Panc1 (cell line): ENCODE data around the gene PTPRF. TPM values are rescaled to one million over a fixed set of nuclear protein-coding genes. Genes with fewer than 3 reads are reported as not detected.

Source experiments
- ATAC-seq: fragments of 200-7000 bp; cut with Tn5 transposase; 2 replicates; pipeline ENCODE4 v1.9.1; 2020; ENCODE audit warnings: mild to moderate bottlenecking, moderate library complexity
- BruUV-seq: library from RNA; stranded (reverse); fragments of 400-500 nt; replicated peaks from 2 replicates; lab custom pipeline; 2021; lab: Mats Ljungman, UMichigan
- CTCF ChIA-PET: fragments of 300-600 bp; sonication (Branson Sonifier 250); formaldehyde crosslinking; loops from one replicate; lab custom pipeline; 2022; ENCODE audit warnings: antibody characterized with exemption; lab: Charles Lee
- POLR2A ChIA-PET: fragments of 300-600 bp; sonication (Branson Sonifier 250); formaldehyde crosslinking; loops from one replicate; lab custom pipeline; 2022; ENCODE audit warnings: antibody characterized with exemption; lab: Charles Lee
- DNase-seq: peaks from one replicate; pipeline ENCODE4 v3.0.0-alpha.2; 2010; ENCODE audit warnings: low read depth, low spot score
- H3K27ac ChIP-seq: 2 replicates; pipeline ENCODE4 v1.5.1; 2011; ENCODE audit warnings: mild to moderate bottlenecking, low read length, inconsistent platforms
- H3K27me3 ChIP-seq: fragments of 200-500 bp; sonication (Bioruptor generic); 2 replicates; pipeline ENCODE4 v1.6.0; 2014; ENCODE audit warnings: low read length, inconsistent platforms; ENCODE audit not compliant: control insufficient read depth, insufficient read depth
- H3K36me3 ChIP-seq: fragments of 200-500 bp; sonication (Bioruptor generic); 2 replicates; pipeline ENCODE4 v1.5.1; 2014; ENCODE audit warnings: inconsistent platforms, mild to moderate bottlenecking, low read length, moderate library complexity; ENCODE audit not compliant: control insufficient read depth, insufficient read depth
- H3K4me1 ChIP-seq: 2 replicates; pipeline ENCODE4 v1.5.1; 2011; ENCODE audit warnings: inconsistent platforms, mild to moderate bottlenecking, low read length, moderate library complexity; ENCODE audit not compliant: control insufficient read depth, insufficient read depth
- H3K4me3 ChIP-seq, 2 experiments: 2 replicates each; pipeline ENCODE4 v1.5.1; 2011 to 2012; ENCODE audit warnings: low read depth in 2 of 2, low read length in 2 of 2, mild to moderate bottlenecking in 2 of 2, inconsistent platforms in 1 of 2, moderate library complexity in 1 of 2
- H3K9me3 ChIP-seq: fragments of 200-500 bp; sonication (Bioruptor generic); 2 replicates; pipeline ENCODE4 v1.5.1; 2014; ENCODE audit warnings: low read depth, mild to moderate bottlenecking, inconsistent platforms, low read length, moderate library complexity; ENCODE audit not compliant: control insufficient read depth, insufficient read depth
- POLR2AphosphoS5 ChIP-seq: IDR thresholded peaks from 2 replicates; pipeline ENCODE4 v1.6.1; 2012; ENCODE audit warnings: mild to moderate bottlenecking, low read depth, low read length, moderate library complexity
- SIN3A ChIP-seq: IDR thresholded peaks from 2 replicates; pipeline ENCODE4 v1.6.1; 2012; ENCODE audit warnings: low read depth, mild to moderate bottlenecking, low read length, moderate library complexity, borderline replicate concordance; ENCODE audit not compliant: insufficient read depth
- TCF7L2 ChIP-seq: IDR thresholded peaks from 2 replicates; pipeline ENCODE4 v1.6.1; 2011; ENCODE audit warnings: mild to moderate bottlenecking, low read depth, low read length, inconsistent platforms
- in situ Hi-C: cut with HindIII; loops from 2 replicates; pipeline ENCODE4 v1.10.0; 2016; ENCODE audit warnings: low sequenced_read_pairs, low pct_unique_long_range_greater_than_20kb
- intact Hi-C: fragments of 100-400 bp; cut with micrococcal nuclease; formaldehyde crosslinking; loops from one replicate; pipeline ENCODE4 v1.10.0; 2022; ENCODE audit not compliant: unreplicated experiment
- total RNA-seq: library from RNA; stranded (reverse); gene quantifications from one replicate; pipeline ENCODE4 v1.2.1, GENCODE V29; 2021; ENCODE audit not compliant: unreplicated experiment
- TF ChIP-seq, protein P1 (sequence below), 2 experiments: IDR thresholded peaks; 2 replicates each; pipeline ENCODE4 v1.6.1; 2011 to 2012; ENCODE audit warnings: low read depth in 2 of 2, control low read depth in 1 of 2, low read length in 1 of 2, mild to moderate bottlenecking in 1 of 2, moderate library complexity in 1 of 2; ENCODE audit not compliant: insufficient read depth in 1 of 2
- TF ChIP-seq, protein P2 (sequence below): fragments of 450-650 bp; IDR thresholded peaks from 2 replicates; pipeline ENCODE4 v1.5.1; 2017; ENCODE audit warnings: mild to moderate bottlenecking

The PTPRF gene
- total RNA-seq, 1 experiment from 2014 or later: 77.5 TPM

DNA sequence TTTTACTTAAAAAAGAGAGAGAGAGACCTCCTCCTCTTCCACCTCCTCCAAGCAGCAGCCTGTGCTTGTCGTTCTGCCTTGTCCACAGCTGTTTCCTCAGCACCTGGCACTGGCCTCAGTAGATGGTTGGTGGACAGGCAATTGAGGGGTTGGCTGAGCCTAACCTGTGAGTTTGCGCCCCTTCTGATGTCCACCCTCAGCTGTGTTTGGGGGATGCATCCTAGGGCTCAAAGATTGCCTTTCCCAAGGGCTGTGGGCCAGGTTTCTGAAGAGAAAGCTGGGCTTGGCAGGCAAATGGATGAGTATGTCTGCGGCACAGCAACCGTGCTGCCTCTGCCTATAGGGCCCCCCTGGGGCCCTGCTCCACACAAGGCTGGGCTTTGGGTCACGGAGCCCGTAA, 84.2 kb downstream of the PTPRF start:
- in situ Hi-C loops (no loop called here), intact Hi-C loops (no loop called here)
- Histone ChIP-seq H3K4me1 (no peaks in the 10 kb centered on the region), H3K4me3 (no peak overlapping the region), H3K36me3 (no peaks in the 10 kb centered on the region), H3K27ac (no peak overlapping the region), H3K27me3 (no peaks in the 10 kb centered on the region), H3K9me3 (no peaks in the 10 kb centered on the region)
- POLR2A ChIA-PET: interaction anchor here (0.7 kb wide), 1 partner anchor 126 kb away, joined by 4 read pairs; no protein-coding TSS in a partner anchor
- ATAC-seq (no peak), DNase-seq (no peak)
- no TSS peak for BruUV-seq
- TF ChIP-seq, protein P1, sequence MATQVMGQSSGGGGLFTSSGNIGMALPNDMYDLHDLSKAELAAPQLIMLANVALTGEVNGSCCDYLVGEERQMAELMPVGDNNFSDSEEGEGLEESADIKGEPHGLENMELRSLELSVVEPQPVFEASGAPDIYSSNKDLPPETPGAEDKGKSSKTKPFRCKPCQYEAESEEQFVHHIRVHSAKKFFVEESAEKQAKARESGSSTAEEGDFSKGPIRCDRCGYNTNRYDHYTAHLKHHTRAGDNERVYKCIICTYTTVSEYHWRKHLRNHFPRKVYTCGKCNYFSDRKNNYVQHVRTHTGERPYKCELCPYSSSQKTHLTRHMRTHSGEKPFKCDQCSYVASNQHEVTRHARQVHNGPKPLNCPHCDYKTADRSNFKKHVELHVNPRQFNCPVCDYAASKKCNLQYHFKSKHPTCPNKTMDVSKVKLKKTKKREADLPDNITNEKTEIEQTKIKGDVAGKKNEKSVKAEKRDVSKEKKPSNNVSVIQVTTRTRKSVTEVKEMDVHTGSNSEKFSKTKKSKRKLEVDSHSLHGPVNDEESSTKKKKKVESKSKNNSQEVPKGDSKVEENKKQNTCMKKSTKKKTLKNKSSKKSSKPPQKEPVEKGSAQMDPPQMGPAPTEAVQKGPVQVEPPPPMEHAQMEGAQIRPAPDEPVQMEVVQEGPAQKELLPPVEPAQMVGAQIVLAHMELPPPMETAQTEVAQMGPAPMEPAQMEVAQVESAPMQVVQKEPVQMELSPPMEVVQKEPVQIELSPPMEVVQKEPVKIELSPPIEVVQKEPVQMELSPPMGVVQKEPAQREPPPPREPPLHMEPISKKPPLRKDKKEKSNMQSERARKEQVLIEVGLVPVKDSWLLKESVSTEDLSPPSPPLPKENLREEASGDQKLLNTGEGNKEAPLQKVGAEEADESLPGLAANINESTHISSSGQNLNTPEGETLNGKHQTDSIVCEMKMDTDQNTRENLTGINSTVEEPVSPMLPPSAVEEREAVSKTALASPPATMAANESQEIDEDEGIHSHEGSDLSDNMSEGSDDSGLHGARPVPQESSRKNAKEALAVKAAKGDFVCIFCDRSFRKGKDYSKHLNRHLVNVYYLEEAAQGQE (IDR thresholded peaks at IDR 0.05; ENCODE audit: insufficient read depth in 1 of 2, low read depth in 2 of 2, low read length in 1 of 2): no peak
- TF ChIP-seq POLR2AphosphoS5 (no peak), TCF7L2 (no peak), SIN3A (no peak)
- TF ChIP-seq, protein P2, sequence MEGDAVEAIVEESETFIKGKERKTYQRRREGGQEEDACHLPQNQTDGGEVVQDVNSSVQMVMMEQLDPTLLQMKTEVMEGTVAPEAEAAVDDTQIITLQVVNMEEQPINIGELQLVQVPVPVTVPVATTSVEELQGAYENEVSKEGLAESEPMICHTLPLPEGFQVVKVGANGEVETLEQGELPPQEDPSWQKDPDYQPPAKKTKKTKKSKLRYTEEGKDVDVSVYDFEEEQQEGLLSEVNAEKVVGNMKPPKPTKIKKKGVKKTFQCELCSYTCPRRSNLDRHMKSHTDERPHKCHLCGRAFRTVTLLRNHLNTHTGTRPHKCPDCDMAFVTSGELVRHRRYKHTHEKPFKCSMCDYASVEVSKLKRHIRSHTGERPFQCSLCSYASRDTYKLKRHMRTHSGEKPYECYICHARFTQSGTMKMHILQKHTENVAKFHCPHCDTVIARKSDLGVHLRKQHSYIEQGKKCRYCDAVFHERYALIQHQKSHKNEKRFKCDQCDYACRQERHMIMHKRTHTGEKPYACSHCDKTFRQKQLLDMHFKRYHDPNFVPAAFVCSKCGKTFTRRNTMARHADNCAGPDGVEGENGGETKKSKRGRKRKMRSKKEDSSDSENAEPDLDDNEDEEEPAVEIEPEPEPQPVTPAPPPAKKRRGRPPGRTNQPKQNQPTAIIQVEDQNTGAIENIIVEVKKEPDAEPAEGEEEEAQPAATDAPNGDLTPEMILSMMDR: no peak
- CTCF ChIA-PET: interaction anchor here (0.6 kb wide), 1 partner anchor 25 kb away, joined by 3 read pairs; no protein-coding TSS in a partner anchor

GRCh38 chr1:43616383-43616782, 85.7 kb downstream of the PTPRF start:
- H3K27me3 ChIP-seq: no peaks in the 10 kb centered on the region
- H3K4me1 ChIP-seq: no peaks in the 10 kb centered on the region
- ATAC-seq: no peak
- no peak overlapping the region for H3K27ac ChIP-seq
- ChIA-PET POLR2A (no interaction called here), CTCF (no interaction called here)
- intact Hi-C loops (no loop called here), in situ Hi-C loops (no loop called here)
- H3K4me3 ChIP-seq: no peak overlapping the region
- H3K36me3 ChIP-seq: no peaks in the 10 kb centered on the region
- no peak for DNase-seq
- H3K9me3 ChIP-seq: no peaks in the 10 kb centered on the region
- no TSS peak for BruUV-seq
- TF ChIP-seq, protein P1 (IDR thresholded peaks at IDR 0.05; ENCODE audit: insufficient read depth in 1 of 2, low read depth in 2 of 2, low read length in 1 of 2): no peak
- TF ChIP-seq POLR2AphosphoS5 (no peak), SIN3A (no peak), TCF7L2 (no peak)
- TF ChIP-seq, protein P2: no peak
